GM21381 (cell line): Measurements from ENCODE around the gene NCSTN.
"Not testable (repeated sequence)": the region's sequence is repeated elsewhere in the genome, so short reads cannot be mapped to it uniquely, and the experiment has no call there.

Experiments
- ATAC-seq: cut with Tn5 transposase; IDR thresholded peaks from one replicate; pipeline ENCODE4 v1.9.1; 2021; ENCODE audit warnings: mild to moderate bottlenecking, moderate library complexity; ENCODE audit not compliant: unreplicated experiment

Gene NCSTN

GRCh38 chr1:160370561-160371345 lies 27.6 kb downstream of the NCSTN start:
- no peak for ATAC-seq

GRCh38 chr1:160371346-160371631 lies 28.1 kb downstream of the NCSTN start:
- no peak for ATAC-seq

- ATAC-seq: no peak
These were observed 28.6 kb downstream of the NCSTN start for GRCh38 chr1:160371756-160372155.

GRCh38 chr1:160373696-160374095 lies 30.5 kb downstream of the NCSTN start:
- no peak for ATAC-seq

- ATAC-seq: no peak
These were observed 31.3 kb downstream of the NCSTN start for GRCh38 chr1:160374306-160375110.

GRCh38 chr1:160375788-160376524 lies 32.8 kb downstream of the NCSTN start:
- no peak for ATAC-seq

- ATAC-seq: no peak
These were observed 33.4 kb downstream of the NCSTN start for GRCh38 chr1:160376525-160377131.

GRCh38 chr1:160377585-160378206 lies 34.5 kb downstream of the NCSTN start:
- no peak for ATAC-seq

- ATAC-seq: not testable (repeated sequence)
These were observed 41.6 kb downstream of the NCSTN start for GRCh38 chr1:160384812-160385211.

- ATAC-seq: not testable (repeated sequence)
These were observed 45.2 kb downstream of the NCSTN start for GRCh38 chr1:160388406-160388805.

GRCh38 chr1:160394673-160395072 lies 51.5 kb downstream of the NCSTN start:
- ATAC-seq: no peak

GRCh38 chr1:160397651-160398050 lies 54.5 kb downstream of the NCSTN start:
- ATAC-seq: no peak

- no peak for ATAC-seq
These were observed 55.6 kb downstream of the NCSTN start for GRCh38 chr1:160398823-160399222.

- ATAC-seq: no peak
These were observed 56.5 kb downstream of the NCSTN start for GRCh38 chr1:160399544-160400222.

- no peak for ATAC-seq
These were observed 57.1 kb downstream of the NCSTN start, which contains the start of gene VANGL2 for GRCh38 chr1:160400223-160400645. TSS of gene VANGL2 (plus strand) at chr1:160400564. CDS start at chr1:160415838, 15,274 bp downstream.

GRCh38 chr1:160400646-160401486 lies 57.7 kb downstream of the NCSTN start:
- no peak for ATAC-seq

- ATAC-seq: no peak
These were observed 58.3 kb downstream of the NCSTN start for GRCh38 chr1:160401487-160401805.

GRCh38 chr1:160402001-160402795 lies 59.0 kb downstream of the NCSTN start:
- ATAC-seq: no peak
